AG04449 (cell line): ENCODE data around the gene PRRC2B.

ENCODE experiments used
- CTCF ChIA-PET: fragments of 350-600 bp; formaldehyde crosslinking; extraction: SDS; loops from one replicate; lab custom pipeline; 2021; ENCODE audit warnings: antibody characterized with exemption; lab: Yijun Ruan, JAX
- POLR2A ChIA-PET: fragments of 400-600, 350-600 bp; formaldehyde crosslinking; extraction: SDS; loops from one replicate; lab custom pipeline; 2020; ENCODE audit warnings: antibody characterized with exemption, inconsistent platforms; lab: Yijun Ruan, JAX
- DNase-seq: peaks from one replicate; pipeline ENCODE4 v3.0.0-alpha.2; 2010; ENCODE audit warnings: low read depth, low spot score
- H3K4me3 ChIP-seq: 2 replicates; pipeline ENCODE4 v1.5.1; 2011; ENCODE audit warnings: low read depth, mild to moderate bottlenecking, control low read depth, low read length
- TF ChIP-seq, protein P1 (sequence below): IDR thresholded peaks from one replicate; pipeline ENCODE4 v1.5.1; 2011; ENCODE audit warnings: mild to moderate bottlenecking, moderate library complexity, low read length, control low read depth, inconsistent platforms; ENCODE audit not compliant: insufficient read depth; ENCODE audit errors: missing control alignments

Gene PRRC2B

GRCh38 chr9:131442351-131442750, 48.5 kb downstream of the PRRC2B start:
- DNase-seq, result no peak
- H3K4me3 ChIP-seq, result no peak overlapping the region
- POLR2A ChIA-PET, result interaction anchor here (0.7 kb wide), 1 partner anchor 10 kb away, joined by 3 read pairs; no protein-coding TSS in a partner anchor
- TF ChIP-seq, protein P1, sequence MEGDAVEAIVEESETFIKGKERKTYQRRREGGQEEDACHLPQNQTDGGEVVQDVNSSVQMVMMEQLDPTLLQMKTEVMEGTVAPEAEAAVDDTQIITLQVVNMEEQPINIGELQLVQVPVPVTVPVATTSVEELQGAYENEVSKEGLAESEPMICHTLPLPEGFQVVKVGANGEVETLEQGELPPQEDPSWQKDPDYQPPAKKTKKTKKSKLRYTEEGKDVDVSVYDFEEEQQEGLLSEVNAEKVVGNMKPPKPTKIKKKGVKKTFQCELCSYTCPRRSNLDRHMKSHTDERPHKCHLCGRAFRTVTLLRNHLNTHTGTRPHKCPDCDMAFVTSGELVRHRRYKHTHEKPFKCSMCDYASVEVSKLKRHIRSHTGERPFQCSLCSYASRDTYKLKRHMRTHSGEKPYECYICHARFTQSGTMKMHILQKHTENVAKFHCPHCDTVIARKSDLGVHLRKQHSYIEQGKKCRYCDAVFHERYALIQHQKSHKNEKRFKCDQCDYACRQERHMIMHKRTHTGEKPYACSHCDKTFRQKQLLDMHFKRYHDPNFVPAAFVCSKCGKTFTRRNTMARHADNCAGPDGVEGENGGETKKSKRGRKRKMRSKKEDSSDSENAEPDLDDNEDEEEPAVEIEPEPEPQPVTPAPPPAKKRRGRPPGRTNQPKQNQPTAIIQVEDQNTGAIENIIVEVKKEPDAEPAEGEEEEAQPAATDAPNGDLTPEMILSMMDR, result no peak
- CTCF ChIA-PET, result interaction anchor here (0.7 to 1.0 kb wide), 2 partner anchors 8 to 56 kb away, joined by 3 to 4 read pairs; no protein-coding TSS in a partner anchor

DNA sequence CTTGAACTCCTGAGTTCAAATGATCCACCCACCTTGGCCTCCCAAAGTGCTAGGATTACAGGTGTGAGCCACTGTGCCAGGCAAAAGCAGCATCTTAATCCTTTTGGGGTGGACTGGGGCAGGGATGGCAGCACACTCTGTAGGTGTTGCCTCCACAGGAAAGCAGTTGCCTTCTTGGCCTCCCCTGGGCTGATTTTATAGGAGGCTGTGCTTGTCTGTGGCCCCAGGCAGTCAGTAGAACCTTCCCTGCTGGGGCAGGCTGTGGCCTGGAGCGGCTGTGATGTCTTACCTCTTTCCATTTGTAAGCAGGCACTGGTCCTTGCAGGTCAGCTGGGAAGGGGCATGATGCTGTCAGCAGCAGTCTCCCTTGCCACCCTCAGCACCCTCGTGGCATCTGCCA, 49.8 kb downstream of the PRRC2B start:
- no peak for DNase-seq
- POLR2A ChIA-PET, result no interaction called here
- H3K4me3 ChIP-seq, result no peak overlapping the region
- TF ChIP-seq, protein P1, result no peak
- CTCF ChIA-PET, result interaction anchor here (1.0 to 1.5 kb wide), 2 partner anchors 94 to 148 kb away, joined by 3 to 4 read pairs; no protein-coding TSS in a partner anchor

GRCh38 chr9:131446276-131446675, 52.4 kb downstream of the PRRC2B start:
- TF ChIP-seq, protein P1, result no peak
- no peak for DNase-seq
- H3K4me3 ChIP-seq, result no peak overlapping the region
- ChIA-PET POLR2A (interaction anchor here (1.1 kb wide), 1 partner anchor 14 kb away, joined by 3 read pairs; no protein-coding TSS in a partner anchor), CTCF (interaction anchor here (0.6 kb wide), 1 partner anchor 64 kb away, joined by 3 read pairs; no protein-coding TSS in a partner anchor)

- no peak for DNase-seq
- CTCF ChIA-PET, result interaction anchor here (0.6 to 2.3 kb wide), 3 partner anchors 9 to 97 kb away, joined by 3 to 9 read pairs (median 3); no protein-coding TSS in a partner anchor
- no peak overlapping the region for H3K4me3 ChIP-seq
- TF ChIP-seq, protein P1, result no peak
- POLR2A ChIA-PET, result interaction anchor here (1.0 kb wide), 1 partner anchor 24 kb away, joined by 3 read pairs; no protein-coding TSS in a partner anchor
These were observed 53.3 kb downstream of the PRRC2B start for GRCh38 chr9:131447148-131447547.

- ChIA-PET POLR2A (interaction anchor here (1.0 kb wide), 1 partner anchor 24 kb away, joined by 3 read pairs; no protein-coding TSS in a partner anchor), CTCF (interaction anchor here (0.6 to 2.3 kb wide), 2 partner anchors 8 to 98 kb away, joined by 3 to 9 read pairs; no protein-coding TSS in a partner anchor)
- TF ChIP-seq, protein P1, result no peak
- H3K4me3 ChIP-seq, result no peak overlapping the region
- no peak for DNase-seq
These were observed 53.7 kb downstream of the PRRC2B start for GRCh38 chr9:131447600-131447999.

DNA sequence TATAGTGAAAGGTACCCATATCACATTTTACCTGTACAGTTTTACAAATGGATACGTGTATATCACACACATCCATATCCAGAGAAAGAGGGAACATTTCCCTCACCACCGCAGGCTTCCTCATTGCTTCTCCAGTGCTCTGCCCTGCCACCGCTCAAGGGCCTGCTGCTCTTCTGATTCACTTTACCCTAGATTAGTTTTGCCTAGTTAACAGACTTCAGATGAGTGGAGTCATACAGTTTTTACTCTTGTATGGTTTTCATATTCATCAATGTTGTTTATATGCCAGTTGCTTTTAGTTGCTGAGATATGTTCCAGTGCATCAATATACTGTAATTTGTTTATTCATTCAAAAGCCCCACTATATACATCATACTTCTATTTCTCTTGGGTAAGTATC, 54.9 kb downstream of the PRRC2B start:
- TF ChIP-seq, protein P1, result no peak
- no peak for DNase-seq
- no peak overlapping the region for H3K4me3 ChIP-seq
- POLR2A ChIA-PET, result no interaction called here
- CTCF ChIA-PET, result interaction anchor here (1.0 to 2.3 kb wide), 3 partner anchors 9 to 99 kb away, joined by 3 to 9 read pairs (median 3); no protein-coding TSS in a partner anchor
